ENCODE measurements around the gene SMAD3.

Gene SMAD3

GRCh38 chr15:67104510-67104909 lies 39.1 kb downstream of the SMAD3 start:
- no peak for TF ChIP-seq CTCF (conservative IDR thresholded peaks at IDR 0.05)
- no peak overlapping the region for H3K27ac ChIP-seq

GRCh38 chr15:67105065-67105951 lies 39.9 kb downstream of the SMAD3 start:
- no peak overlapping the region for H3K27ac ChIP-seq
- no peak for TF ChIP-seq CTCF (conservative IDR thresholded peaks at IDR 0.05)

GRCh38 chr15:67105991-67106763 lies 40.8 kb downstream of the SMAD3 start:
- no peak overlapping the region for H3K27ac ChIP-seq
- TF ChIP-seq CTCF (conservative IDR thresholded peaks at IDR 0.05), result no peak

- TF ChIP-seq CTCF (conservative IDR thresholded peaks at IDR 0.05), result no peak
- no peak overlapping the region for H3K27ac ChIP-seq
Observed at GRCh38 chr15:67106764-67107013, 41.3 kb downstream of the SMAD3 start.

GRCh38 chr15:67107014-67107812 lies 41.8 kb downstream of the SMAD3 start:
- no peak overlapping the region for H3K27ac ChIP-seq
- no peak for TF ChIP-seq CTCF (conservative IDR thresholded peaks at IDR 0.05)

- no peak overlapping the region for H3K27ac ChIP-seq
- TF ChIP-seq CTCF (conservative IDR thresholded peaks at IDR 0.05), result no peak
Observed at GRCh38 chr15:67108122-67108961, 42.9 kb downstream of the SMAD3 start.

Measured in VCaP (cell line).